UCSD-AML1 (cell line): ENCODE data around the gene BMPR1A.
"Not testable (repeated sequence)": the region's sequence is repeated elsewhere in the genome, so short reads cannot be mapped to it uniquely, and the experiment has no call there.

Experiments
- DNase-seq: peaks from one replicate; lab custom pipeline; 2025; ENCODE audit not compliant: unreplicated experiment; lab: John Stamatoyannopoulos, UW

BMPR1A gene

DNA sequence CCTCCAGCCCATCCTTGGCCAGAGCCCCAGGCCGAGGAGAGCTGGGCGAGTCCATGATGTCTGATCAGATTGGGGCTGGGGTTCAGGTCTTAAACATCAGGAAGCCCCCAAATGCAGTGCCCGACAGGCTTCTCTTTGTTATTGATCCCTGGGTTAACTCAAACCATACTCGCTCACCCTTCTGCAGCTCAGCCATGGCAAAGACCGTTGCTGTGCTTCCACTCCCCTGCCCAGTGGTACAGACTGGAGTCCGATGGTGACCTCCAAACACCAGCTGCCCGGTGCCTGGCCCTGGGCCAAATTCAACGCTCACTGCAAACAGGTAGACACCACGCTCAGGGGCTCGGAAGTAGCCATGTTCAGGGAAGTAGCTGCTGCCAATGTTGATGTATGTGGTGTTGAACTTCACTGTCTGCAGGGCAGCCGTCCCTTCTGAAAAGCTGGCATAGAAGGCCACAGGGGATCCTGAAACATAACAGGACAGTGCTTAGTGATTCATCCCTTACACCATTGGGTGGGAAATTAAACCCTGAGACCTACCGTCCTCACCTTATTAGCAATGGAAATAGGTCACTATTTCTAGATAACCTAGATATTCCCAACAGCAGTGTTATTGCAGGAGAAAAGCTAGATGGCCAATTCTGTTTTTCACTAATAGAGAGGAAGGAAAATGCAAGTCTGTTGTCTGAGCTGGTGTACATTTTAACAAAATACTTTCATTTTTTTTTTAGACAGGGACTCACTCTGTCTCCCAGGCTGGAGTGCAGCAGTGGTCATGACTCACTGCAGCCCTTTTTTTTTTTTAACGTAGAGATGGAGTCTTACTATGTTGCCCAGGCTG, 180.5 kb downstream of the BMPR1A start:
- no peak for DNase-seq

DNA sequence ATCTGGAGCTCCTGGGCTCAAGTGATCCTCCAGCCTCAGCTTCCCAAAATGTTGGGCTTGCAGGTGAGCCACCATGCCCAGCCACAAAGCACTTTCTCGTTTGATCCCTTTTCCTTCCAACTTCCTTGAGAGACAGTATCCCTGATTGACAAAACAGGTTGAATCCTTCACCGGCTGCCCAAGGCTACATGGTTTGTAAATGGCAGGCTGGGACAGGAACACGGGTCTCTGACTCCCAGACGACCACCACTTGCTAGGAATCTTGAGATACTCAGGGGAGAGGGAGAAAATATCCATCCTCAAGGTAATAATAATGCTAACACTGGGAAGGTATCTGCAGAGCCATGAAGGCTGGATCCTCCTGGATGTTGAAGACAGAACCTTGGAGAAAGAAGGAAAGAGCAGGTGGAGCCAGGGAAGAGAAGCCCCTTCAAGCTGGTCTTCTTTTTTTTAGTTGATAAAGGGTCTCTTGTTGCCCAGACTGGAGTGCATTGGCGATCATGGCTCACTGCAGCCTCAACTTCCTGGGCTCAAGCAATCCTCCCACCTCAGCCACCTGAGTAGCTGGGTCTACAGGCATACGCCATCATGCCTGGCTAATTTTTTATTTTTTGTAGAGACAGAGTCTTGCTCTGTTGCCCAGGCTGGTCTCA, 181.2 kb downstream of the BMPR1A start:
- DNase-seq: no peak

DNA sequence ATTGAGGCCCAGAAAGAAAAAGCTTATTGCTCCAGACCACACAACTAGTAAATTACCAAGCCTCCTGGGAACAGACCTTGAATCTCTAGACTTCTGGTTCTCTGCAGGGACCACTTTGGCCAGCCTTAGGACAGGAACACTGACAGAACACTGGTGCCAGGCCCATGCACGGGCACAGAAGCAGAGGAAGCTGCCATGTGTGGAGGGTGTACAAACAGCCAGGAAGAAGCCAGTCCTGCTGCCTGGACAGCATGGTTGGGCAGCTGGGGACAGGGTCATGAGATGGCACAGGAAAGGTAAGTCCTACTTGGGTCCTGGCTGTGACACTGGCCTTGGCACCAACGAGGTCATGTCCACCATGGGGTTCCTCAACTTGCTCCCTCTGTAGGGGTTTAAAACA, 181.8 kb downstream of the BMPR1A start:
- DNase-seq: no peak

DNA sequence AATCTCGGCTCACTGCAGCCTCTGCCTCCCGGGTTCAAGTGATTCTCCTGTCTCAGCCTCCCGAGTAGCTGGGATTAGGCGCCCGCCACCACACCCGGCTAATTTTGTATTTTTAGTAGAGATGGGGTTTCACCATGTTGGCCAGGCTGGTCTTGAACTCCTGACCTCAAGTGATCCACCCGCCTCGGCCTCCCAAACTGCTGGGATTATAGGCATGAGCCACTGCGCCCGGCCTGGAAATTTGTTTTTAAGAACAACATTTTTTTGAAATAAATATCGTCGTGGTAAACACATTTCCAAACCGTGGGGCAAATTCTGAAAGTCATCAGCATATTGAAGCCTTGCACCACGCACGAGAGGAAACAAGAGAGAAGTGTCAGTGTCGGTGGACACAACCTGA, 183.7 kb downstream of the BMPR1A start:
- not testable (repeated sequence) for DNase-seq

DNA sequence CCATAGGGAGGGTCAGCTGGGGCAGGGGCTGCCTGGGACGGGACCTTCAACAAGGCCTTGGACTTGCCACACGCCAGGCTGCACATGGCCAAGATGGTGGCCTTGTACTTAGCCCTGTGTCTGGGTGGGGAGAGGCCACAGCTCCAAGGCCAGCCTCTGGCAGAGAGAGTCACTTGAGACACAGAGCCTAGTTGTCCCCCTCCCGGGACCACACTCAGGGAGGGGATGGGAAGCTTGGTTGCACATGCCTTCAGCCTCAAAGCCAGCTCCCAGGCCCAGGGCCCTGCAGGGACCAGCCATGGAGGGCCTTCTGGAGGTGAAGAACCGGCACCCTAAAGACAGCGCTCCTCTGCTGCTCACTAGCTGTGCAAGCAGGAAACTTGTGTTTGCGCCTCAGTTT, 184.3 kb downstream of the BMPR1A start:
- DNase-seq: no peak

DNA sequence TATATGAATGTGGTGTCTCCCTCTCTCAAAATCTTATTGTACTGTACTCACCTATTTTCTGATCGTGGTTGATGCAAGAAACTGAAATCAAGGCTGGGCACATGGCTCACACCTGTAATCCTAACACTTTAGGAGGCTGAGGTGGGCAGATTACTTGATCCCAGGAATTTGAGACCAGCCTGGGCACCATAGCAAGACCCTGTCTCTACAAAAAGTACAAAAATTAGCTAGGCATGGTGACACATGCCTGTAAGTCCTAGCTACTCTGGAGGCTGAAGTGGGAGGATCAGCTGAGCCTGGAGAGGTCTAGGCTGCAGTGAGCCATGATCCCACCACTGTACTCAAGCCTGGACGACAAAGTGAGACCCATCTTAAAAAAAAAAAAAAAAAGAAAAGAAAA, 185.0 kb downstream of the BMPR1A start:
- DNase-seq: no peak

DNA sequence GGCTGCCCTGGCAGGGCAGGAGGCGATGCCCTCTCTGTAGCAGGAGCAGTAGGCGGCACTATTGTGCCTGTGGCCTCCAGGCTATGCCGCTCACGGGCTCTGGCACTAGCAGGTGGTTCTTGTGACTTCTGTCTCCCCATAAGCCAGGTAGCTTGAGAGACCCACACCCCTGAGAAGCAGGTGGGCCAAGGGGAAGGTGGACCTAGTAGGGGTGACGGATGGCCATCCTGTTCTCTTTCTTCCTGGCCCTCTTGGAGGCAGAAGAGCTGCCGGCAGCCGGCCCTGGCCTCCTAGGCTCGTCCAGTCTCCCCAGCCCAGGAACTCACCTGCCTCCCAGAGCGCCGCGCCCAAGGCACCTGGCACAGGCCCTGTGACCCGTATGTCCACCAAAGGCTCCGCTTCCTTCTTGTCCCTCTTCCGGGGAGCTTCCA, 185.6 kb downstream of the BMPR1A start:
- no peak for DNase-seq

DNA sequence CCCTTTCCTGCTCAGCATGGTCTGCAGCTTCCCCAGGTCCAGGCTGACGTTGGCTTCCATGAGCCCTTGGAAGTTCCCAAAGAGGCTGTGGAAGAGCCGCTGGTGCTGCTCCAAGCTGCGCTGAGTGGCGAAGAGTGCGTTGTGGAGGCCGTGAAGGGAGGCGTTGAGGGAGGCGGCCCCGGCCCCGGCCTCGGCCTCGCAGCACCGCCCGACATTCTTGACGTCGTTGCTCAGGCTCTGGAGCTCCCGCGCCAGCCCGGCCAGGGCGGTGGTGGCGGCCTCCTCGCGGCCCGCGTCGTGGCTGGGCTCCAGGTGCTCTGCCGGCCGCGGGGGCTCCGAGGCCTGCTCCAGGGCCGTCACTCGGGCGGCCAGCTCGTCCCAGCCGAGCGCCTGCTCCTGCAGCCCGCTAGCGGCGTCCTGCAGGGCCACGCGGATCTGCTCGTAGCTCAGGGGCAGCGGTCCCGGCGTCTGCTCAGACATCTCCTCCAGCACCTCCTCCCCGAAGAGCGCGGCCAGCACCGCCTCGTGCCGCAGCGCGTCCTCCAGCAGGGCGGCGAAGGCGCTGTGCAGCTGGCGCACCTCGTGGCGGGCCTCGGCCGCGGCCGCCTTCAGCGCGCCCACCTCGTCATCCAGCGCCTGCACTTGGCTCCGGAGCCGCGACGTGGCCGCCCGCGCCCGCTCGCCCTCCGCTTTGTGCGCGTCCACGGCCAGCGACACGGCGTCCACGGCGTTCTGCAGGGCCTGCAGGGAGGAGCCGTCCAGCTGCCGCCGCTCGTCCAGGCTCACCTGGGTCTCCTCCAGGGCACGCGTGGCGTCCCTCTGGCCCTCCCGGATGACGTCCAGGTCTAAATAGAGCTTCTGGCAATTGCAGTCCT, 186.3 kb downstream of the BMPR1A start:
- no peak for DNase-seq

DNA sequence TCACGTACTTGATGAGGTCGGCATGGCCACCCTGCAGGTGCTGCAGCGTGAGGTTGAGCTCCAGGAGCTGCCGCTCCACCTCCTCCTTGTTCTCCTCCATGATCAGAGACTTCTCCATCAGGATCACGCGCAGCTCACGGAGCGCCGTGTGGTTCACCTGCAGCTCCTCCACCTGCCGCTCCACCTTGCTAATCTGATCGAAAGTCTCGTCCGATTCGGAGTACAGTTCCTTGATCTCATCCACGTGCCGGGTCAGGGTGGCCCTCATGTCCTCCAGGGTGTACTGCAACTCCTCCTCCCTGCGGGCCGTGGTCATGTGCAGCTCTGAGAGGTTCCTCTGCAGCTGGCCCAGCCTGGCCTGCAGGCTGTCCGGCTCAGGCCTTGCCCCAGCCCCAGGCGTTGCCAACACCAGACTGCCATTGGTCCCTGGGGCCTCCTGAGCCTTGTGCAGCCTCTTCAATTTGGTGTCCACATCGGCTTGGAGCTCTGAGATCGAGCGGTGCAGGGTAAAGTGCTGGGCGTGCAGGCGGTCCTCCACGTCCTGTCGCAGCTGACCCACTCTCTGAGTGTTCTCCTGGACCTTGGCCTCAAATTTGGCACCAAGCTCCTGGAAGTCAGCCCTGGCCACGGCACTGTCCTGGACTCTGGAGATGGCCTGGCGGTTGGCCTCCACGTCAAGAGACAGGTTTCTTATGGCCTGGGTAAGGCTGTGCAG, 187.1 kb downstream of the BMPR1A start:
- DNase-seq: no peak

DNA sequence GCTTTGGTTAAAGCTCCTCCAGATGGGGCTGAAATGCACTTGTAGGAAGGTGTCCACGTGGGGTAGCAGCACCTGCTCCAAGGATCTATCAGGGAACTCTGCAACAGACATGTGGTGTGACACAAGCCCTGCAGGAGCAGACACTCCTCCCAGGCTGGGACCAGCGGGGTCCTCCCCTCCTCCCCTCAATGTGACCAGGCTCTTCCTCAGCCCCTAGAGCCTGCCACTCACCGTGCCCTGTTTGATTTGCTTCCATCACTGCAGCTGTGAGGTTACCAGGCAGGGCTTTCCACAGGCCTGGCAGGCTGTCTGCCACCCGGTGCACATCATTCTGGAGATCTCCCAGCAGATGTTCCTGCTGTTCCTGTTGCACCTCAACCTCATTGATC, 187.6 kb downstream of the BMPR1A start:
- DNase-seq: no peak

DNA sequence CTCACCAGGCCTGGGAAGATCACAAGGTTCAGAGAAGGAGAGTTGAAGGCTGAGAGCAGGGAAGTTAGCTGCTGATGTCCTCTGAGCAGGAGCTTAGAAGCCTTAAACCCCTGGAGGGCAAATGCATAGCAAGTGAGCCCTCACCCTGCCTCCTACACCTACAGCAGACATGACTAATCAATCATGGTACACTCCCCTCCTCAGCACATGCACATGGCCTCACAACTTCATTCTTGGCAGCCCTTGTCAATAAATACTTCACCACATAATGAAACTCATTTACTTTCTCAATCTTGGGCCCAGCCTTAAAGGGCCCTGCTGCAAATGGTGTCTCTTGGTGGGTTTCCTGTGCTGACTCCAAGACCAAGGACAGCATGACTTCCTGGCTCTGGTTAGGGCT, 188.1 kb downstream of the BMPR1A start:
- no peak for DNase-seq

DNA sequence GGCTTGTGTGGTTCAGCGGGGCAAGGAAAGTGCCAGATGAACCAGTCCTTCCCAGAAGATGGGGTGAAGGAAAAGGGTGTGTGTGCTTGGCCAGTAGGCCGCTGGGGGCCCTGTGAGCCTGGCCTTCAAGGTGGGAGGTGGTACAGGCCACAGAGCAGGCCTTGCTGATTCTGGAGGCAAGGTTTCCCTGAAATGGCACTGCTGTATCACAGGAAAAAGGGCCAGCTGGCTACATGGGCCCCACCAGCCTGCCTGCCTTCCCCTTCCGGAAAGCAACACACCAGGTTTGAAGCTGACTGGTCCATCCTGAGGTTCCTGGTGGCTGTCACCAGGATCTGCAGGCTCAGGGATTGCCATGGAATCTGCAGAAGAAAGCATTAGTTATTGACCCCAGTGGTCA, 188.5 kb downstream of the BMPR1A start:
- no peak for DNase-seq

DNA sequence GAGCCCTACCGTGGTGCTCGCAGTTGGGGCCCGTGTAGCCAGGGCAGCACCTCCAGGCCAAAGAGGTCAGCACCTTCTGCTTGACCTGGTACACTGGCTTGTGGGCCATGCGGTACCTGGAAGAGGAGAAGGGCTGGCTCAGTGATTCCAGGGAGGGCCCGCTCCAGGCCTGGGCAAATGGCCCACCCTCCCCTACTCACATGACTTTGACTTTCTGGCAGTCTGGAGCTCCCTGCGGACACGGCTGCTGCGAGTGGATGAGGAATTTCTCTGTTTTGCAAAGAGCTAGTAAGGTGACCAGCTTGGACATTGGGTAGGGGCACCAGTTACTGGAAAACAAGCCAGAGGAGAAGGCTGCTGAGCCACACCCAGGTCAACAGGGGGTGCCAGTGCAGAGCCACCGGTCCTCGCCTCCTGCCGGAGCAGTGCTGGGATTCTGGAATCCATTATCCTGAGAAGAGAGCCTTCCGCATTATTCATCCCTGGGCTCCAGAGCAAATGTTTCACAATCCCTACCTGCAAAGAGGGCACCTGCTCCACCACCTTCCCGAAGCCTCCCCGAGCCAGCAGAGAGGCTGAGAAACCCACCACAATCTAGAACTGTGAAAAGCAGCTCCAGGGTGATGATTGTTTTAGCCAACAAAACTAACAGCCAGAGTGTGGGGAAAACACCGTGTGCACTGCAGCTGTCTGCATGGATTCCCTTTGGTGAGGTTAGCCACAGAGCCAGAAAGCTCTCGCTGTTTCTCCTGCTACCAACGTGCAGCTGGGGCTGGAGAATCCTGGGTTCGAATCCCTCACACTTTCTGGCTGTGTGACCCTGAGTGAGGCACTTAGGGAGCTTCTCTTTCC, 189.2 kb downstream of the BMPR1A start:
- DNase-seq: no peak

DNA sequence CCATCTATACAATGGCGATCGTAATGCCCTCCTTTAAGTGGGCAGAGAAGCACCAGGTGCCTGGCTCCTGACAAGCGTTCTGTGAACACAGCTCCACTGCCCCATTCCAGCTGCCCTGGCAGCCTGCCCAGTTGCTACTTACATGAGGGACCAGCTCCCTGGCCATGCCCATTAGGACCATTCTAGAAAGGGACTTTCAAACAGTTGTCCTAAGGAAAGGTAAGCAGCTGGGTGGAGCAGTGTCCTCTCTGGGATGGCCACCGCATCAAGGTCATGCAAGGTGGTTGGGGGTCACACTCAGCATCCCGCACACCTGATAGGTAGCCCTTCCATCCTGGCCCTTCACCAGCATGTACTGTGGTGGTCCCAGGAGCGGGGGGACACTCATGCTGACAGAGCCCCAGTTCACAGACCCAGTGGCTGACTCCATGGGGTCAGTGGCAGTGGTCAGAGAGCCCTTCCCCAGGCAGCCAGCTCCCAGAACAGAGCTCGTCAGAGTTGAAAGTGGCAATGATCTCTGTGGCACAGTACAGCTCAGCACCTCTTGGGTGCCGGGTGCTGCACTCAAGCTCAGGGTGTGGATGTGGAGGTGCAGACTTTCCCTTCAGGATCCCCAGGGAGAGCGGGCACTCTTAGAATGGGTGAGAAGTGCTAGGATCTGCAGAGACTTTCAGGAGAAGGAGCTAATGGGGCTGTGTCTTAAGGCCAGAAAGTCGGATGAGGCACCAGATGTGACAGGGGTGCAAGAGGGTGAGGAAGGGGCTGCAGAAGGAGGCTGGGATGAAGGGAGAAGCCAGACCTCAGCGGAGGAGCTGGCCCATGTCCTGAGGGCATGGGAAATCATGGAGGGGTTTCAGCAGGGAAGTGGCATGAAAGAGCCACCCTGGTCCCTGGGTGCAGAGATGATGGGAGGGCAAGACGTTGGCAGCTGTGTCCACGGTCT, 190.1 kb downstream of the BMPR1A start:
- DNase-seq: no peak

DNA sequence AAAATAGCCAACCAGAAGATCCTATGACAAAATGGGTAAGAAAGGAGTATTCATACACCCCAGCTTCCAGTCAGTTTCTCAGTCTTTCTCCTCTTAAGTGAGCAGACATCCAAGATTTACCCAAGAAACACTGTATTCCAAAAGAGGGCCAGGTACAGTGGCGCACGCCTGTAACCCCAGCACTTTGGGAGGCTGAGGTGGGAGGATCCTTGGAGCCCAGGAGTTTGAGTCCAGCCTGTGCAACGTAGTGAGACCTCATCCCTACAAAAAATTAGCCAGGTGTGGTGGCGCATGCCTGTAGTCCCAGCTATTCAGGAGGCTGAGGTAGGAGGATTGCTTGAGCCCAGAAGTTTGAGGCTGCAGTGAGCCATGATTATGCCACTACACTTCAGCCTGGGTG, 191.4 kb downstream of the BMPR1A start:
- DNase-seq: not testable (repeated sequence)

DNA sequence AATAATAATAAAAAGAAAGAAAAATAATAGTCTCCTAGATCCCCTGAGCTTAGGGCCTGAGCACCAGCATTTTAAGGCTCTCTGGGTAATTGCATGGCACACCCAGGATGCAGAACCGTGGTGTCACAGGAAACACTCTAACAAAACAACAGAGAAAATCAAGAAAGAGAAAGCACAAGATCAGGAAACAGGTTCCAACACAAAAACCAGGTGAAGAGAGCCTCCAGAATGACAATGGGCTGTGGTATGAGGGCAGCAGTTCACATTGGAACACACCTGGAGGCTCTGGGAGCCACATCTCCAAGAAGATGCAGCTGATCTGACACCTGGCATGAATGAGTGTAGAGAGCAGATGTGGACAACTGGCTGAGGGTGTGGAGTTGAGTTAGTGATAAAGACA, 193.9 kb downstream of the BMPR1A start:
- no peak for DNase-seq

DNA sequence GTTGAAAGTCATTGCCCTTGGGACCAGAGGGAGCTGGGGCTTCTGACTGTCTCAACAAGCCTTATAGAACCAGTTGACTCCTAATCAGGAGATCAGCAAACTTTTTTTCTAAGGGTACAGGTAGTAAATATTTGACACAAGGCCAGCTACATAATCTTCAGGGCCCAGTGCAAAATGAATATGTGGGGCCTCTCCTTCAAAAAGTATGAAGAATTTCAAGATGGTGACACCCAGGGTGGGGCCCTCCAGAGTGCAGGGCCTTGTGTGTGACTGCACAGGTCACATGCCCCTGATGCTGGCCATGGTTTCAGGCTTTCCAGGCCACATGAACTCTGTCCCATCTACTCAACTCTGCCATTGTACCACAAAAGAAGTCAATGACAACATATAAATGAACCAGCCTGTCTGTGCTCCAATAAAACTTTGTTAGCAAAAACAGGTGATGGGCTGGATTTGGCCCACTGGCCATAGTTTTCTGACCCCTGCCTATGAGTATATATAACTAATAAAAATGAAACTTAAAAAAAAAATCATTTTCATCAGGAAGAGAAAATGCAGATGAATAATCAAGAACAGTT, 194.9 kb downstream of the BMPR1A start:
- no peak for DNase-seq

DNA sequence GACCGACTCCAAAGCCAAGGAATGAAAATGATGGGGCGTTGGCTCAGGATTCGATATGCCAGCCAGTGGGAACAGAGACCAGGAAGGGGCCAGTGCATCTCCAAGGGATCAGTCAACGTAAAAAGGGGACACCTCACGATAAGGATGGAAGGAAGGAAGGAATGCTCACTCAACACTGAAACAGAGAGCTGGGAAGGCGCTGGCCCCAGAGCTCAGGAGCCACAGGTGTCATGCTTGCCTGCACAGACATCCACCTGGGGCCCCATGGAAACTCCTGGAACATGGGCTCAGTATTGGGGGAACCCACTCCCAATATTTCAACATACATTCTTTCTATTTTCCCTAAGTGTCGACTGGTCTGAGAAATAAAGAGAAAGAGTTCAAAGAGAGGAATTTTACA, 195.7 kb downstream of the BMPR1A start:
- no peak for DNase-seq

DNA sequence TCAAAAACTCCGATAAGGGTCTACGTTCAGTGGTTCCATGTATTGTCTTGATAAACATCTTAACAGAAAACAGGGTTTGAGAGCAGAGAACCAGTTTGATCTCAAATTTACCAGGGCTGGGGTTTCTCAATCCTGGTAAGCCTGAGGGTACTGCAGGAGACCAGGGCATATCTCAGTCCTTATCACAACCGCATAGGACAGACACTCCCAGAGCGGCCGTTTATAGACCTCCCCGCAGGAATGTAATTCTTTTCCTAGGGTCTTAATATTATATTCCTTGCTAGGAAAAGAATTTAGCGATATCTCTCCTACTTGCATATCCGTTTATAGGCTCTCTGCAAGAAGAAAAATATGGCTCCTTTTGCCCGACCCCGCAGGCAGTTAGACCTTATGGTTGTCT, 196.3 kb downstream of the BMPR1A start:
- DNase-seq: not testable (repeated sequence)
